ENCODE data around the gene SLC45A2.
"Not testable (repeated sequence)": the region's sequence is repeated elsewhere in the genome, so short reads cannot be mapped to it uniquely, and the experiment has no call there.

Gene SLC45A2

DNA sequence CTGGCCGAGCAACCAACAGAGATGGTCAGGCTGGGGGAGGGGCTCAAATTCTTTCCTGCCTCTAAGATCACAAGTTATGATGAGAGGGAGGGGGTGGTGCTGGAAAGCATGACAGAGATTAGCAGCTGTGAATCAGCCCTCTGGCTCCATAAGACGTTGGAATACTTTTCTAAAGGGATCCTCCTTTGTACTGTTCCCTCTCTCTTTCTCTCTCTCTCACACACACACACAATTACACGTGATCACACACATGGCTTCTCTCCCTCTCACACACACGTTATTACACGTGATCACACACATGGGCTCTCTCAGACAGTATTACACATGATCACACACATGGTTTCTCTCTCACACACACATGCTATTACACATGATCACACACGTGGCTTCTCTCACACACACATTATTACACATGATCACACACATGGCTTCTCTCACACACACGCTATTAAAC, at the start of gene SLC45A2:
TSS of gene SLC45A2 (minus strand) at position 23 of the 454 bp plus-strand sequence. CDS start 110 bp downstream, outside the sequence.
- no peak for DNase-seq

- DNase-seq = no peak
Measured at GRCh38 chr5:34031966-34032365, 47.5 kb upstream of the SLC45A2 start.

DNA sequence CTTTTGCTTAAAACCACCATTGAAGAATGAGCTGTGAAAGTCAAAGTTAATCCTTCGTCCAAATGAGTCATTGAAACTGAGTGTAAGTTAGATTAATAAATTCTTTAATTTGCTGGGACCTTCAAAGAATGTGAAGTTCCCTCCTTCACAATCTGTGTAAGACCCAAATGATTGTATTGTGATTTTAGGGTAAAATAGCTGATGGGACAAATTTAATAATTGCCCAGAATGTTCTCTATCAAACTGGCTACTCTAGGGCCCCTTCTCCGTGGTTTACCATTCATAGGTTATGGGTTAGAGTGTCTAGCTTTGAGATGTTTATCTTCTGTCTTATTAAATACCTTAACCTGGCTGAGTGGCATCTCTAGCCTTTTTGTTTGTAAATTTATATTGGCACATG, 46.6 kb upstream of the SLC45A2 start:
- DNase-seq = no peak

DNA sequence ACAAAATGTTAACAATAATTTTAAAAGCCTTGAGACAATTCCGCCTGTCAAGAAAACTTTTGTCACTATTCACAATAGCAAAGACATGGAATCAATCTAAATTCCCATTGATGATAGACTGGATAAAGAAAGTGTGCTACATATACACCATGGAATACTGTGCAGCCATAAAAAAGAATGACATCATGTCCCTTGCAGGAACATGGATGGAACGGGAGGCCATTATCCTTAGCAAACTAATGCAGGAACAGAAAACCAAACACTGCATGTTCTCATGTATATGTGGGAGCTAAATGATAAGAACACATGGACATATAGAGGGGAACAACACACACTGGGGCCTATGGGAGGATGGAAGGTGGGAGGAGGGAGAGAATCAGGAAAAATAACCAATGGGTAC, 46.1 kb upstream of the SLC45A2 start:
- DNase-seq = not testable (repeated sequence)

DNA sequence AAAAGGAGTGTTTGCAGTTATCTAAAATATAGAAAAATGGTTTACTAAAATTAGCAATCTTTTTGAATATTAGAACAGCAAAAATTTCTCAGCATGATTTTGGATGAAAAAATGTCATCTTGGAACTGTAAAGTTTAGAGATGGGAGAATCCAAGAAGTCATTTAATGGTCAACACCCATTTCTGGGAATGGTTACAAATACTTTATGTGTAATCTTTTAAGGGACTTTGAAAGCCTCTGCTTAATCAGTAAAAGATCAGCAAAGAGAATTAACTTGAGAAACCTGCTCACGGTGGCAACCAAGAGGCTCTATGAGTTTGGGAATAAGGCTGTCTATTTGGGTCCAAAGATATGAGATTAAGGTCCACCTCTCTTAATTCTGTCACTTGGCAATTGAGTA, 45.6 kb upstream of the SLC45A2 start:
- DNase-seq = no peak

GRCh38 chr5:34028349-34028748, 43.9 kb upstream of the SLC45A2 start:
- no peak for DNase-seq

DNA sequence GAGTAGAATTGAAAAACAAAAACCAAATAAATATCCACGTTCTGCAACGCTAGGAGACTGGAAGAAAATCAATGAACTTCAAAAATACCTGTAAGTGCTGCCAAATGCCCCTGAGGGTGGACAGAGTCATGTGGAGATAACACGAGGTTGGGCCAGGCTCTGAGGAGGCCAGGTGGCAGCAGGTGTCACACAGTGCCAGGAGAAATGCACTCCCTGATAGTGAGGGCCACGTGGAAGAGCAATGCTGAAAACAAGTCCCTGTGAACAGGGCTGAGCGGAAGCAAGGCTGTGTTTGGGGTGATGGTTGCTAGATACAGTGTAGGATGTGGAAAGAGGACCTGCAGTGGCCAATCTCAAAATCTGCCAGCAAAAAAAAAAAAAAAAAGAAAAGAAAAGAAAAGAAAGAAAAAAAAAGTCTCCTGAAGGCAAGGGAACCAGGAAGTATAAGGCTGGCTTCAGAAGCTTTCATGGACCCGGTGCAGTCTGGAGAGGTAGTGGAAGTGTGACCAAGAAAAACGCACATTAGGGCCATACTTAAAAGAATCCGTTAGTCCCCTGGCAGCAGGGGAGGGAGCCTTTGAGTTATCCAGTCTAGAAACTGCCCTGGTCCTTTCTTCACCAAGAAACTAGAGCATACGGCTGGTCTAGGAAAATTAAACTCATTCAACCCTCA, 41.7 kb upstream of the SLC45A2 start:
- DNase-seq = no peak

- no peak for DNase-seq
Measured at GRCh38 chr5:34022121-34022705, 37.7 kb upstream of the SLC45A2 start.

DNA sequence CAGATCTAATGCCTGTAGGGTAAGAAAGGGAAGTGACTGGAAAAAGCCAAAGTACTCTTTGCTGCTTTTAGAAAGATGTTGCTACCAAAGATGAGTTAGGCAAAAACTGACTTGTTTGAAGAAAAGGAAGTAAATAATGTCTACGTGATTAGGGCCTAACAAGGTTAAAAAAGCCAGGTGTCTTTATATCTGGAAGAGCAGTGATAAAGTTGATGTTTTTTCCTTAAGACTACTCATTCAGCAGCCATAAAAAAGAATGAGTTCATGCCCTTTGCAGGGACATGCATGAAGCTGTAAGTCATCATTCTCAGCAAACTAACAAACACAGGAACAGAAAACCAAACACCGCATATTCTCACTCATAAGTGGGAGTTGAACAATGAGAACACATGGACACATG, 36.8 kb upstream of the SLC45A2 start:
- DNase-seq = no peak

- no peak for DNase-seq
Measured at GRCh38 chr5:34020726-34021125, 36.2 kb upstream of the SLC45A2 start.

DNA sequence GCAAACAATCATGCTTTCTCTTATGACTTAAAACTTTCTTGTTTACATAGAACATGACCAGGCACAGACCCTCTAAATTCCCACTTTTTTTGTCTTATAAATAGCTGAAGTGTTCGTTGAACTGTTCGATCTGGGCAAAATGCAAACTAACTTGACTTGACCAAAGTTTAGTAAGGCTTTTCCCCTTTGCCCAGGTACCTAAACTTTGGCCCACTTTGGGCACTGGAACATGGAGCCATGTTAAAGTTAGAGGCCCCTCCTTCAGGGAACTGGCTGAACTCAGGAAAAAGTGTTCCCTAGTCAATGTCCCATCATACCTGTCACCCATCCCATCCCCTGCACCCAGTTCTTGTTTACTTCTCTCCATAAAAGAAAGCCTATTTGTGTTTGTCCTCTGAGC, 32.8 kb upstream of the SLC45A2 start:
- no peak for DNase-seq

DNA sequence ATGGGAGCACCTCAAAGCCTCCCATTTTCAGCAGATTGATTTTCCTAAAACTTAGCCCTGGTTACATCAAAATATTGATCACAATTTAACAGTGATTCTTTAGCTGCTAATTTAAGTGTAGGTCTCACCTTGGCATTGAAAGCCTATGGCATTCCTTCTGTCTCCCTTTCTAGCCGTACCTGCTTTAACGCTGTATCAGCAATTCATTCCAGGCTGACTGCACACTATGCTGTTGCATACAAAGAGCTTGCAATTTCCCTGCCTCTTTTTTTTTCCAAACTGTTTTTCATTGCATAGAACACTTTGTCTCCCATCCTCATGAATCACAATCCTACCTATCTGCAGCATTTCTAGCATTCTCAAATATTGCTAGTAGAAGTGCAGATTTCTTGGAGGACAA, 32.3 kb upstream of the SLC45A2 start:
- DNase-seq = no peak

GRCh38 chr5:34016222-34016621, 31.7 kb upstream of the SLC45A2 start:
- no peak for DNase-seq

DNA sequence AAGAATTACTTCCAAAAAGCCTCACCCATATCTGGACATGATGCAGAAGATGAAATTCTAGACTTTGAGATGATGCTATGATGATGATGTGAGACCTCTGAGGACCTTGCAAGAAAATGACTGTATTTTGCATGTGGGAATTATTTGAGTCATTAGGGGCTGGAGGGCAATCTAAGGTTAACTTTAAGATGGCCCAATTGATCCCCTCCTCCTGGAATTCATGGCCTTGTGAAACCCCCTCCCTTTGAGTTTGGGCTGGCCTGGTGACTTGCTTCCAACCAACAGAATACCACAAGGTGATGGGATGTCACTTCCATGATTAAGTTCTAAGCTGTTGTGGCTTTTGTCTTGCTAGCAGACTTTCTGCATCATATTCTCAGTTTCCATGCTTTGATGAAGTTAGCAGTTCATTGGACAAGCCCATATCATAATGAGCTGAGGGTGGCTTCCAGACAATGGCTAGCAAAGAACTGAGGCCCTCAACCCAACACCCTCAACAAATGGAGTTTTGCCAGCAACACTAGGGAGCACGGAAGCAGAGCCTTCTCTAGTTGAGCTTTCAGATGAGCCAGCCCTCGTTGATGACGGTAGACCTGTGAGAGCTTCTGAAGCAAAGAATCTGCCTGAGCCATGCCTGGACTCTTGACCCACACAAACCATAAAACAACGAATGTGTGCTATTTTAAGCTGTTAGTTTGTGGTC, 30.8 kb upstream of the SLC45A2 start:
- no peak for DNase-seq

DNA sequence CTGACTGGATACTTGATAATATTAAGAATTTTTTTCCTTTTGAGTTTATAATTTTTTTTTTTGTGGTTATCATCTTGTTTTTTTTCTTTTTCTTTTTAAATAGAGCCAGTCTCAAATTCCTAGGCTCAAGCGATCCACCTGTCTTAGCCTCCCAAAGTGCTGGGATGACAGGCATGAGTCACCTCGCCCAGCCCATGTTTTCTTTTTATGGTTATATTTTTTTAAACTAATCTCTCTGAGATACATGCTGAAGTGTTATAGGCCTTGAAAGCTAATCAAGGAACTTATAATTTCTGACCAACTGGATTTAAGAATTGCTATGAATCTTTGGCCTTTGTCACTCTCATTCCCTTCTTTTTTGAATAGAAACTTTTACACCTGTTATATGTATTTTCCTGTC, 30.1 kb upstream of the SLC45A2 start:
- DNase-seq = no peak

DNA sequence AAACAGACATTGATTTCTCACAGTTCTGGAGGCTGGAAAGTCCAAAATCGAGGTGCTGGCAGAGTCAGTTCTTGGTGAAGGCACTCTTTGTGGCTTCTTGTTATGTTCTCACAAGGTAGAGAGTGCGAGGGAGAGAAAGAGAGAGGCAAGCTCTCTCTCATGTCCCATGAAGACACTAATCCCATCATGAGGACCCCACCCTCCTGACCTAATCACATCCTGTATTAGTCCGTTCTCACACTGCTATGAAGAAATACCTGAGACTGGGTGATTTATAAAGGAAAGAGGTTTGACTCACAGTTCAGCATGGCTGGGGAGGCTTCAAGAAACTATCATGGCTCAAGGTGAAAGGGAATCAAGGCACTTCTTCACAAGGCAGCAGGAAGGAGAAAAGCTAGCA, 29.1 kb upstream of the SLC45A2 start:
- no peak for DNase-seq

- DNase-seq = peak in 15 of 51 donors; percentile 4 to 40 (median 12)
Measured at GRCh38 chr5:34012791-34013190, 28.3 kb upstream of the SLC45A2 start.

GRCh38 chr5:34011536-34011935, 27.0 kb upstream of the SLC45A2 start:
- no peak for DNase-seq

GRCh38 chr5:34010146-34010545, 25.7 kb upstream of the SLC45A2 start:
- not testable (repeated sequence) for DNase-seq

- no peak for DNase-seq
Measured at GRCh38 chr5:34009610-34010009, 25.1 kb upstream of the SLC45A2 start.

DNA sequence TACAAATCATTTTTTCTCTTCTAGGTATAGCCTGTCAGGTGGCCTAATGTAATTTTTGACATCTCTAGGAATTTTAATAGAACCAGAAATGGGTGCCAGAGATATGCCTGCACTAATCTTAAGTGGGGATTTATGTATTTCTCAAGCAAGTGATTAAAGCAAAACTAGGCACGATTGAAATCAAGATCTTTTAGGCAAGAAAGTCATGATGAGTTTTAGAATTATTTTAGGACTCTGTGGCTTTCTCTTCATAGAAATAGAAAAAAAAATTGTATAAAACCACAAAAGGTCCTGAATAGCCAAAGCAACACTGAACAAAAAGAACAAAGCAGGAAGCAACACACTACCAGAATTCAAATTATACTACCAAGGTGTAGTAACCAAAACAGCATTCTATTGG, 24.3 kb upstream of the SLC45A2 start:
- no peak for DNase-seq

DNA sequence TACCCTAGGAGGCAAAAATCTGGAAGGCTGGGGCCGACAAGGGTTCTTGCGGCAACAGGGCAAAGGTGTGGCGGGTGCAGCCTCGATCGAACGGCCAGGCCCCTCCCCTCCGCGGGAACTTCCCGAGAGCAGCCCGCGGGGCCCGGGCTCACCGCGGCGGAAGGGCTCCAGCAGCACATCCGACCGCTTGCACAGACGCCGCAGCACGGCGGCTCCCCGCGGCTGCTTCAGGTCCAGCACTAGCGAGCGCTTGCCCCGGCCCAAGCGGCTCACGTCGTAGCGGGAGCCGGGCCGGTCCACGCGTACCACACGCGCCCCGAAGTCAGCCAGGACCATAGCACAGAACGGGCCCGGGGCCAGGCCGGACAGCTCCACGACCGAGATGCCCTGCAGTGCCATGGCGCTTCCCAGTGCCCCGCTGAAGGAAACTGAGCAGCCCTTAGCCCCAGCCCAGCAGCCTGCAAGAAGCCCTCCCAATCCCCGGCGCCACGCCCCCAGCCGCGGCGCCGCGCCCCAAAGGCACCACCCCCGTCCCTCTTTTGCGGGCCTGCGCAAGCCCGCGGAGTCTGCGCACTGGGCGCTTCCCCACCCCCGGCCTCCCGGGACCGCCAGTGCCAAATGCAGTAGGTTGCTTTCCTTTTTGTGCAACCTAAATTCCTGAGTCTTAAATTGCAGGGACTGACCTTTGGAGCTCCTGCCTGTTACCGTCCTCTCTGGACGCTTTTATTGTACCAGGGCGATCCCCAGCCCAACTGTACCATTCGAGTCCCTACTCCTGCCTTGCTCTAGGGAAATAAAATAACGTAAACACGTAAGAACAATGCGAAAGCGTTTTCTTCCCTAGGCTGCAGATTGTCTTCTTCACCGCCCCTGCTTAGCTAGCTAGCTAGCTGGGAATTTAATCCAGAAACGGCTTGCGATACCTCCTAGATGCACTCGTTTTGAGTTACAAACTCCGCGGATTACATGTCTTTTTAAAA, 23.4 kb upstream of the SLC45A2 start, which contains the start of gene AMACR:
TSS of gene AMACR (minus strand) at position 430 of the 980 bp plus-strand sequence. CDS start at position 399, 31 bp downstream.
- peak; percentile 47 to 98 (median 90) for DNase-seq

All from hypothalamus (tissue), 51 donors.